ENCODE data around the gene SLC2A9.
"Not testable (repeated sequence)": the region's sequence is repeated elsewhere in the genome, so short reads cannot be mapped to it uniquely, and the experiment has no call there.

SLC2A9 gene

GRCh38 chr4:10003666-10004065 lies 17.6 kb downstream of the SLC2A9 start:
- no peak overlapping the region for H3K27ac Mint-ChIP-seq
- no peak overlapping the region for H3K4me3 Mint-ChIP-seq
- H3K4me1 Mint-ChIP-seq (ENCODE audit: low read depth): no peaks in the 10 kb centered on the region
- H3K36me3 Mint-ChIP-seq: peaks cover 13% of the 10 kb centered on the region
- H3K27me3 Mint-ChIP-seq: no peaks in the 10 kb centered on the region
- no peaks in the 10 kb centered on the region for H3K9me3 Mint-ChIP-seq (ENCODE audit: low read depth)

GRCh38 chr4:10002278-10002677 lies 19.0 kb downstream of the SLC2A9 start:
- no peak overlapping the region for H3K4me3 Mint-ChIP-seq

GRCh38 chr4:10001757-10002156 lies 19.5 kb downstream of the SLC2A9 start:
- Mint-ChIP-seq H3K4me3 (no peak overlapping the region), H3K27ac (no peak overlapping the region), H3K27me3 (no peaks in the 10 kb centered on the region), H3K9me3 (ENCODE audit: low read depth) (no peaks in the 10 kb centered on the region), H3K36me3 (peaks cover 13% of the 10 kb centered on the region), H3K4me1 (ENCODE audit: low read depth) (no peaks in the 10 kb centered on the region)

More at GRCh38 chr4:10002278-10002677, 19.0 kb downstream of the SLC2A9 start:
- Mint-ChIP-seq H3K9me3 (ENCODE audit: low read depth) (no peaks in the 10 kb centered on the region), H3K4me1 (ENCODE audit: low read depth) (no peaks in the 10 kb centered on the region), H3K36me3 (peaks cover 13% of the 10 kb centered on the region), H3K27ac (no peak overlapping the region), H3K27me3 (no peaks in the 10 kb centered on the region)

- Mint-ChIP-seq H3K9me3 (ENCODE audit: low read depth) (no peaks in the 10 kb centered on the region), H3K36me3 (peaks cover 16% of the 10 kb centered on the region), H3K4me3 (no peak overlapping the region), H3K27me3 (no peaks in the 10 kb centered on the region), H3K27ac (no peak overlapping the region), H3K4me1 (ENCODE audit: low read depth) (no peaks in the 10 kb centered on the region)
Measured at GRCh38 chr4:9999956-10000561, 21.2 kb downstream of the SLC2A9 start.

DNA sequence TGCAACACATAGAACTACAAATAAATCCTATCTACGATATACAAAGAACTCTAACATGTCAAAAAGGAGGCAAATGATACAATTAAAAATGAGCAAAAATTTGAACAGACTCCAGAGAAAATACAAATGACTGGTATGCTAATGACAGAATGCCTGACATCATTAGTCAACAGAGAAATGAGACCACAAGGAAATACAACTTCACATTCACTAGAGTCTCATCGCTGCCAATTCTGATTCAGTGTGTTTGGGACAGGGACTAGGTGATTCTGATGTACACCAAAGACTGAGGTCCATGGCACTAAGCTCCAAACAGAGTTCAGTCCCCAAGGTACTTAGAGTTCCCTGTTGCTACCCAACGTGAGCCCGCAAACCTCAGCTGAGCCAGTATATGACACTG lies 23.4 kb downstream of the SLC2A9 start:
- no peak overlapping the region for H3K27ac Mint-ChIP-seq
- no peak overlapping the region for H3K4me3 Mint-ChIP-seq
- H3K4me1 Mint-ChIP-seq (ENCODE audit: low read depth): peaks cover 14% of the 10 kb centered on the region
- no peaks in the 10 kb centered on the region for H3K9me3 Mint-ChIP-seq (ENCODE audit: low read depth)
- peaks cover 11% of the 10 kb centered on the region for H3K36me3 Mint-ChIP-seq
- no peaks in the 10 kb centered on the region for H3K27me3 Mint-ChIP-seq

GRCh38 chr4:9996319-9997110 lies 24.8 kb downstream of the SLC2A9 start:
- no peaks in the 10 kb centered on the region for H3K9me3 Mint-ChIP-seq (ENCODE audit: low read depth)
- H3K27ac Mint-ChIP-seq: no peak overlapping the region
- H3K4me3 Mint-ChIP-seq: no peak overlapping the region
- peaks cover 11% of the 10 kb centered on the region for H3K36me3 Mint-ChIP-seq
- H3K27me3 Mint-ChIP-seq: no peaks in the 10 kb centered on the region
- H3K4me1 Mint-ChIP-seq (ENCODE audit: low read depth): peaks cover 14% of the 10 kb centered on the region

DNA sequence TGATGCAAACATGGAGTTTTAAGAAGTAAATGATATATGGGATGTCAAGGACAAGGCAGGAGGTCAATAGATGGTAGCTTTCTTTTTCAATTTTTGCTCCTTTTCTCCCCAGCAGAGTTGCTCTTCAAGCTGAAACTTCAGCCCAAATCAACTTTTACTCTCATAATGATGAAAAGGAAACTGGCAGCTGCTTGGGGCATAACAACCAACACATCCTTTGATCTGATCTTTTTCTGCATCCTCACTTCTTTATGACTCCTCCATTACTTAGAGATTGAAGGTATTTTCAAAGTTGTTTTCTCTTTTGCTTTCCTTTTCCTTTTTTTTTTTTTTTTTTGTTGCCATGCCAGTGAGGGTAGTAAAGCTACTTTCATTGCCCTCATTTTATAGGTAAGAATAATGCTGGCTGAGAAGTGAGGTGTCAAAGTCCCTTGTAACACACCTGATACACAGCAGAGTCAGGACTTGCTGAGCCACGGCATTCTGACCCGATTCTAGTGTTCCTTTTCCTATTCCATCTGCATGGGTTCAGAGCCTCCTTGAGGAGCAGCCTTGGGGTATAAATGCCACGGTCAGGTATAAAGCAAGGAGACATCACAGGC lies 26.9 kb downstream of the SLC2A9 start:
- Mint-ChIP-seq H3K27me3 (no peaks in the 10 kb centered on the region), H3K9me3 (ENCODE audit: low read depth) (no peaks in the 10 kb centered on the region), H3K4me3 (no peak overlapping the region), H3K36me3 (peaks cover 11% of the 10 kb centered on the region), H3K4me1 (ENCODE audit: low read depth) (peaks cover 14% of the 10 kb centered on the region), H3K27ac (peak overlapping the region; percentile 67)

DNA sequence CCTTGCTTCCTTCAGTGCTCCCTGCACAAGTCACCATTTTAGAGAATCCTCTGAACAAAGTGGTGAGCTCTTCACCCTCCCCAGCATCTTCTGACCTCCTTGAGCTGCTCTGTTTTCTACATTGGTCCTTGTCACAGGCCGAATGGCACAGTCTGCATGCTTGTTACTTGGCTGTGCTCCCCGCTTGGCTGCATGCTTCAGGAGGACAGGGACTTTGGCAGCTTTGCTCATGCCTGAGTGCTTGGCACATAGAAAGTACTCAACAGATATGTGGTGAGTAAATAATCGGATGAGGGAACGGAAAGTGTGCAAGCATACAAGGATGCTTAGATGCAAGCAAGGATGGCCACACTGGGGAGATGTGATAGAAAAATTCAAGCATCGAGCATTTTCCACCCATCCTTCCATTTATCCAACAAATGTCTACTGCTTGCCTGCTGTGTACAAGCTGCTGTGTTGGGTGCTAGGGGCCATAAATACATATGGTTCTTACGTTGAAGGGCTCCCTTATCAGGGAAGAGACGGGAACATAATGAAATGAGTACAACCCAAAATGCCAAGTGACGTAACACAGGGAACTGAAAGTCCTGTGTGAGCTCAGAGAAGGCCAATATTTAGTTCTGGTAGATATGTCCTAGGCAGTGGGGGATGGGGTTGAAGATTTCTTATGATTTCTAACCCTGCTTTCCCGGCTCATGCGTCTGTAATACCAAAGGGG lies 31.2 kb downstream of the SLC2A9 start:
- Mint-ChIP-seq H3K27ac (no peak overlapping the region), H3K27me3 (no peaks in the 10 kb centered on the region), H3K4me1 (ENCODE audit: low read depth) (peaks cover 14% of the 10 kb centered on the region), H3K4me3 (no peak overlapping the region), H3K9me3 (ENCODE audit: low read depth) (no peaks in the 10 kb centered on the region), H3K36me3 (peaks cover 15% of the 10 kb centered on the region)

DNA sequence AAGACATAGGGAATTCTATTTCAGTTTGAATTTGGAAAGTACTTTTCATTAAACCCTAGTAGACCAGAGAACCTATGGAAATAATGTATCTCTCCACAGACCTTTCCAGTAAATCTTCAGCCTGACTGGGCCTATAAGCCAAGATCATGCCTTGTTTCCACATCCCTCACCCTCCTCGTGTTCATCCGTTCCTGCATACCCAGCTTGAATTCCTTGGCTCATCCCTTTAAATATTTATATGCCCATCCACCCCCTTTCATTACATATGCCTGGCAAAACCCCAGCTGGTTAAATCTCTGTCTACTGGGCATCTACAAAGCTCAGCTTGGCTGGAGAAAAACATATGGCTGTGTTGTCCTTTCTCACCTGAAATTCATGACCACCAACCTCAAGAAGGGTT lies 32.4 kb downstream of the SLC2A9 start:
- no peak overlapping the region for H3K4me3 Mint-ChIP-seq
- no peak overlapping the region for H3K27ac Mint-ChIP-seq
- peaks cover 3% of the 10 kb centered on the region for H3K4me1 Mint-ChIP-seq (ENCODE audit: low read depth)

GRCh38 chr4:9988363-9988749 lies 32.9 kb downstream of the SLC2A9 start:
- H3K36me3 Mint-ChIP-seq: peaks cover 17% of the 10 kb centered on the region
- H3K27ac Mint-ChIP-seq: no peak overlapping the region
- H3K27me3 Mint-ChIP-seq: no peaks in the 10 kb centered on the region
- H3K4me3 Mint-ChIP-seq: no peak overlapping the region
- no peaks in the 10 kb centered on the region for H3K4me1 Mint-ChIP-seq (ENCODE audit: low read depth)
- H3K9me3 Mint-ChIP-seq (ENCODE audit: low read depth): no peaks in the 10 kb centered on the region

More for the DNA sequence above, 32.4 kb downstream of the SLC2A9 start:
- Mint-ChIP-seq H3K36me3 (peaks cover 17% of the 10 kb centered on the region), H3K27me3 (no peaks in the 10 kb centered on the region), H3K9me3 (ENCODE audit: low read depth) (no peaks in the 10 kb centered on the region)

DNA sequence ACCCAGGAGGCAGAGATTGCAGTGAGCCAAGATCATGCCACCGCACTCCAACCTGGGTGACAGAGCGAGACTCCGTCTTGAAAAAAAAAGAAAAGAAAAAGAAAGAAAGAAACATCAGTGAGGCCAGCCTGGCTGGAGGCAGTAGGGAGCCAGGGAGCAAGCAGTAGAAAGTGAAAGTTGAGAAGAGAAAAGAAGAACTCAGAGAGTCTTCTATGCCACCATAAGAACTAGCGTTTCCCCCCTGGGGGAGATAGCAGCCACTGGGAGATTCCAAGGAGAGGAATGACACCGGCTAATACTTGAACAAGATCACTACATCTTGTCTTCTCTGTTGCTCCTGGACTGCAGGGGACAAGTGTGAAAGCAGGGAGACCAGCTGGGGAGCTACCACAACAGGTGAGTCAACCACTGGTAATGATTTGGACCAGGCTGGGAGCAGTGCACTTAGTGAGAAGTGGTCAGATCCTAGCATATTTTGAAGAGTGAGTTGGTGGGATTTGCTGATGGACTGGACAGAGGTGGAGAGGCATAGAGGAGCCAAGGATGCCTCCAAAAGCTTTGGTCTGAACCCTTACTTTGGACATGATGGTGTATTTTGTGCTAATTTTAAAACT lies 33.4 kb downstream of the SLC2A9 start:
- Mint-ChIP-seq H3K36me3 (peaks cover 14% of the 10 kb centered on the region), H3K4me3 (no peak overlapping the region), H3K9me3 (ENCODE audit: low read depth) (no peaks in the 10 kb centered on the region), H3K27ac (no peak overlapping the region), H3K4me1 (ENCODE audit: low read depth) (no peaks in the 10 kb centered on the region), H3K27me3 (no peaks in the 10 kb centered on the region)

- Mint-ChIP-seq H3K4me3 (no peak overlapping the region), H3K9me3 (ENCODE audit: low read depth) (peaks cover 5% of the 10 kb centered on the region), H3K27ac (no peak overlapping the region), H3K36me3 (peaks cover 23% of the 10 kb centered on the region), H3K27me3 (no peaks in the 10 kb centered on the region), H3K4me1 (ENCODE audit: low read depth) (no peaks in the 10 kb centered on the region)
Measured at GRCh38 chr4:9984621-9985020, 36.7 kb downstream of the SLC2A9 start.

DNA sequence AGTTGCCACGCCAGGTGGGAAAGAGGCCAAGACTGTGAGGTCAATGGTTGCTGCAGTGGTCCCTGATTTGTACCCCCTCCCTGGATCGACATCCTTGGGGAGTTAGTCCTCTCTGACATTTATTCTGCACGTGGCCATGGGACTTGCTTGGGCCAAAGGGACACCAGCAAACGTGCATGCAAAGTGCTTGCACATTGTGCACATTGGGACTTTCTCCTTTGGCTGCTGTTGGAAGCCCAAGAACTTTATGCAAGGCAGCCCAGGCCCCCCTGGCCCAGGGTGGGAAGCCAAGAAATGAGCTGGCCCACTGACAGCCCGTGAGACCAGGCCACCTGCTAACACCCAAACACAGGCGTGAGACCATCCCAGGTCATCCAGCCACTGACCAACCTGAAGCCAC lies 38.1 kb downstream of the SLC2A9 start:
- H3K27ac Mint-ChIP-seq: no peak overlapping the region
- no peaks in the 10 kb centered on the region for H3K27me3 Mint-ChIP-seq
- peaks cover 23% of the 10 kb centered on the region for H3K36me3 Mint-ChIP-seq
- no peak overlapping the region for H3K4me3 Mint-ChIP-seq
- H3K9me3 Mint-ChIP-seq (ENCODE audit: low read depth): peaks cover 5% of the 10 kb centered on the region
- no peaks in the 10 kb centered on the region for H3K4me1 Mint-ChIP-seq (ENCODE audit: low read depth)

DNA sequence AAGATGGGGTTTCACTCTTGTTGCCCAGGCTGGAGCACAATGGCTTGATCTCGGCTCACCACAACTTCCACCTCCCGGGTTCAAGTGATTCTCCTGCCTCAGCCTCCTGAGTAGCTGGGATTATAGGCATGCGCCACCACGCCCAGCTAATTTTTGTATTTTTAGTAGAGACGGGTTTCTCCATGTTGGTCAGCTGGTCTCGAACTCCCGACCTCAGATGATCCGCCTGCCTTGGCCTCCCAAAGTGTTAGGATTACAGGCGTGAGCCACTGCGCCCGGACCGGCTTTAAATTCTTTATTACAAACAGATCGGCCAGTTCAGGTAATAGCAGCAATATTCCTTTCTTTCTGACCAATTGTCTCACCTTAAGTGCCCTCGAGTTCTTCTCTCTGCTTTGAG lies 39.4 kb downstream of the SLC2A9 start:
- not testable (repeated sequence) for H3K9me3 Mint-ChIP-seq (ENCODE audit: low read depth); H3K4me3 Mint-ChIP-seq; H3K27me3 Mint-ChIP-seq; H3K27ac Mint-ChIP-seq; H3K4me1 Mint-ChIP-seq (ENCODE audit: low read depth)
- peaks cover 25% of the 10 kb centered on the region for H3K36me3 Mint-ChIP-seq

GRCh38 chr4:9980898-9981297 lies 40.4 kb downstream of the SLC2A9 start:
- Mint-ChIP-seq H3K27me3 (no peaks in the 10 kb centered on the region), H3K9me3 (ENCODE audit: low read depth) (peaks cover 5% of the 10 kb centered on the region), H3K27ac (no peak overlapping the region), H3K4me3 (no peak overlapping the region), H3K36me3 (peaks cover 25% of the 10 kb centered on the region), H3K4me1 (ENCODE audit: low read depth) (no peaks in the 10 kb centered on the region)

Data from activated naive CD8-positive, alpha-beta T cell (primary cell).